HCT116 (cell line): ENCODE results near the gene RAB31. TPM values are rescaled to one million over a fixed set of nuclear protein-coding genes. Genes with fewer than 3 reads are reported as not detected.

Experiments used
- ATAC-seq: fragments of 200-7000 bp; cut with Tn5 transposase; 2 replicates; pipeline ENCODE4 v1.9.1; 2020; ENCODE audit warnings: mild to moderate bottlenecking, moderate library complexity
- BruUV-seq: library from RNA; stranded (reverse); fragments of 400-500 nt; replicated peaks from 2 replicates; lab custom pipeline; 2021; lab: Mats Ljungman, UMichigan
- CTCF ChIA-PET: fragments of 300-600 bp; sonication (Branson Sonifier 250); formaldehyde crosslinking; loops from one replicate; lab custom pipeline; 2021; ENCODE audit warnings: antibody characterized with exemption; lab: Charles Lee
- POLR2A ChIA-PET: fragments of 300-600, 350-600 bp; sonication (Branson Sonifier 250); formaldehyde crosslinking; loops from one replicate; lab custom pipeline; 2021; ENCODE audit warnings: antibody characterized with exemption; lab: Charles Lee
- RAD21 ChIA-PET, 2 experiments: fragments of 300-600 bp; sonication (Branson Sonifier 250); formaldehyde crosslinking; loops; one replicate each; lab custom pipeline; 2023; ENCODE audit warnings: low total read pairs in 2 of 2; ENCODE audit not compliant: uncharacterized antibody in 2 of 2, unreplicated experiment in 2 of 2, low non-redundant PET in 1 of 2; lab: Charles Lee
- DNase-seq: peaks from one replicate; pipeline ENCODE4 v3.0.0-alpha.2; 2010; ENCODE audit warnings: low read depth, low spot score
- H2AFZ ChIP-seq: fragments of 200-600 bp; shearing (Covaris generic), sonication (generic); 2 replicates; pipeline ENCODE4 v1.6.1; 2017; ENCODE audit warnings: low read depth, mixed run types, mixed read lengths, antibody characterized with exemption, low read length; ENCODE audit not compliant: poor library complexity, severe bottlenecking
- H3K27ac ChIP-seq: 2 replicates; pipeline ENCODE4 v1.5.1; 2012; ENCODE audit warnings: low read depth, low read length
- H3K27me3 ChIP-seq: fragments of 200-600 bp; sonication (generic); 2 replicates; pipeline ENCODE4 v1.6.1; 2016; ENCODE audit warnings: mixed run types, low read length, mixed read lengths; ENCODE audit not compliant: insufficient read depth
- H3K36me3 ChIP-seq, 2 experiments: fragments of 200-500 bp in 1 of 2; fragments of 200-600 bp in 1 of 2; sonication (Bioruptor generic) in 1 of 2; sonication (generic) in 1 of 2; 2 replicates each; pipeline versions ENCODE4 v1.5.1 to v1.6.1; 2014 to 2016; ENCODE audit warnings: low read length in 2 of 2, inconsistent platforms in 1 of 2, mixed read lengths in 1 of 2, mixed run types in 1 of 2; ENCODE audit not compliant: insufficient read depth in 2 of 2, control insufficient read depth in 1 of 2
- H3K4me1 ChIP-seq, 2 experiments: fragments of 200-600 bp in 1 of 2; sonication (generic) in 1 of 2; 2 replicates each; pipeline versions ENCODE4 v1.5.1 to v1.6.1; 2012 to 2017; ENCODE audit warnings: low read length in 2 of 2, inconsistent platforms in 1 of 2, mild to moderate bottlenecking in 1 of 2, mixed read lengths in 1 of 2, mixed run types in 1 of 2, moderate library complexity in 1 of 2; ENCODE audit not compliant: insufficient read depth in 2 of 2, control insufficient read depth in 1 of 2
- H3K4me2 ChIP-seq: fragments of 200-600 bp; sonication (generic); 2 replicates; pipeline ENCODE4 v1.6.1; 2017; ENCODE audit warnings: mixed run types, low read length, mixed read lengths
- H3K4me3 ChIP-seq, 2 experiments: fragments of 200-600 bp in 1 of 2; sonication (generic) in 1 of 2; replicated peaks in 1 of 2; 2 replicates each; pipeline ENCODE4 v1.5.1; 2011 to 2016; ENCODE audit warnings: low read length in 2 of 2, control low read depth in 1 of 2, low read depth in 1 of 2, mild to moderate bottlenecking in 1 of 2, mixed read lengths in 1 of 2, mixed run types in 1 of 2
- H3K79me2 ChIP-seq: fragments of 200-600 bp; sonication (generic); 2 replicates; pipeline ENCODE4 v1.6.1; 2017; ENCODE audit warnings: mild to moderate bottlenecking, mixed run types, low read length, moderate library complexity, mixed read lengths; ENCODE audit not compliant: insufficient read depth
- H3K9ac ChIP-seq: fragments of 200-600 bp; sonication (generic); 2 replicates; pipeline ENCODE4 v1.6.1; 2016; ENCODE audit warnings: low read length, mixed read lengths
- H3K9me2 ChIP-seq: fragments of 200-600 bp; sonication (generic), shearing (Covaris generic); 2 replicates; pipeline ENCODE4 v1.6.1; 2017; ENCODE audit warnings: mixed run types, mild to moderate bottlenecking, moderate library complexity; ENCODE audit not compliant: insufficient read depth
- H3K9me3 ChIP-seq, 2 experiments: fragments of 200-500 bp in 1 of 2; fragments of 200-600 bp in 1 of 2; sonication (Bioruptor generic) in 1 of 2; sonication (generic) in 1 of 2; 2 replicates each; pipeline ENCODE4 v1.6.1; 2014 to 2017; ENCODE audit warnings: low read length in 2 of 2, mixed read lengths in 2 of 2, inconsistent platforms in 1 of 2, low read depth in 1 of 2, mild to moderate bottlenecking in 1 of 2, mixed run types in 1 of 2, moderate library complexity in 1 of 2; ENCODE audit not compliant: control insufficient read depth in 1 of 2, insufficient read depth in 1 of 2
- H4K20me1 ChIP-seq: fragments of 200-600 bp; sonication (generic), shearing (Covaris generic); 2 replicates; pipeline ENCODE4 v1.6.1; 2017; ENCODE audit warnings: mixed run types, mild to moderate bottlenecking, moderate library complexity; ENCODE audit not compliant: insufficient read depth
- EGR1 ChIP-seq: IDR thresholded peaks from 2 replicates; pipeline ENCODE4 v1.6.1; 2012; ENCODE audit warnings: low read depth
- ELF1 ChIP-seq: IDR thresholded peaks from 2 replicates; pipeline ENCODE4 v1.6.1; 2012; ENCODE audit warnings: low read depth, borderline replicate concordance
- POLR2A ChIP-seq: IDR thresholded peaks from 2 replicates; pipeline ENCODE4 v1.7.0; 2011; ENCODE audit warnings: borderline replicate concordance; ENCODE audit not compliant: insufficient read depth, insufficient read length; ENCODE audit errors: extremely low read depth
- POLR2AphosphoS5 ChIP-seq: IDR thresholded peaks from 2 replicates; pipeline ENCODE4 v1.6.1; 2011; ENCODE audit warnings: mild to moderate bottlenecking, low read depth, low read length, moderate library complexity
- RAD21 ChIP-seq: IDR thresholded peaks from 2 replicates; pipeline ENCODE4 v1.6.1; 2012; ENCODE audit warnings: low read depth, mild to moderate bottlenecking
- SP1 ChIP-seq: IDR thresholded peaks from 2 replicates; pipeline ENCODE4 v1.6.1; 2012; ENCODE audit warnings: low read depth
- SRF ChIP-seq: IDR thresholded peaks from 2 replicates; pipeline ENCODE4 v1.6.1; 2012; ENCODE audit warnings: low read depth
- ZFX ChIP-seq: fragments of 450-650 bp; IDR thresholded peaks from 2 replicates; pipeline ENCODE4 v1.6.1; 2017
- intact Hi-C: fragments of 100-400 bp; cut with micrococcal nuclease; formaldehyde crosslinking; loops from 2 replicates; pipeline ENCODE4 v1.10.0; 2022
- total RNA-seq: library from RNA; stranded (reverse); gene quantifications from one replicate; pipeline ENCODE4 v1.2.1, GENCODE V29; 2021; ENCODE audit not compliant: unreplicated experiment
- TF ChIP-seq, protein P1 (sequence below): IDR thresholded peaks from 2 replicates; pipeline ENCODE4 v1.6.1; 2012; ENCODE audit warnings: low read depth

RAB31 gene
- total RNA-seq, 1 experiment from 2014 or later: 46.9 TPM

- CTCF ChIA-PET: no interaction called here
- RAD21 ChIA-PET: no interaction called here
- Histone ChIP-seq H3K36me3 (no peaks in the 10 kb centered on the region), H3K4me3 (no peak overlapping the region), H3K79me2 (no peaks in the 10 kb centered on the region), H3K4me2 (no peak overlapping the region), H3K9me3 (no peaks in the 10 kb centered on the region), H4K20me1 (no peaks in the 10 kb centered on the region), H3K9me2 (no peaks in the 10 kb centered on the region), H3K27ac (no peak overlapping the region), H3K4me1 (peaks cover 8 to 13% of the 10 kb centered on the region in 2 experiments), H3K9ac (no peak overlapping the region), H3K27me3 (no peaks in the 10 kb centered on the region), H2AFZ (no peak overlapping the region)
- no TSS peak for BruUV-seq
- intact Hi-C loops: no loop called here
- ATAC-seq (no peak), DNase-seq (no peak)
- TF ChIP-seq, protein P1, sequence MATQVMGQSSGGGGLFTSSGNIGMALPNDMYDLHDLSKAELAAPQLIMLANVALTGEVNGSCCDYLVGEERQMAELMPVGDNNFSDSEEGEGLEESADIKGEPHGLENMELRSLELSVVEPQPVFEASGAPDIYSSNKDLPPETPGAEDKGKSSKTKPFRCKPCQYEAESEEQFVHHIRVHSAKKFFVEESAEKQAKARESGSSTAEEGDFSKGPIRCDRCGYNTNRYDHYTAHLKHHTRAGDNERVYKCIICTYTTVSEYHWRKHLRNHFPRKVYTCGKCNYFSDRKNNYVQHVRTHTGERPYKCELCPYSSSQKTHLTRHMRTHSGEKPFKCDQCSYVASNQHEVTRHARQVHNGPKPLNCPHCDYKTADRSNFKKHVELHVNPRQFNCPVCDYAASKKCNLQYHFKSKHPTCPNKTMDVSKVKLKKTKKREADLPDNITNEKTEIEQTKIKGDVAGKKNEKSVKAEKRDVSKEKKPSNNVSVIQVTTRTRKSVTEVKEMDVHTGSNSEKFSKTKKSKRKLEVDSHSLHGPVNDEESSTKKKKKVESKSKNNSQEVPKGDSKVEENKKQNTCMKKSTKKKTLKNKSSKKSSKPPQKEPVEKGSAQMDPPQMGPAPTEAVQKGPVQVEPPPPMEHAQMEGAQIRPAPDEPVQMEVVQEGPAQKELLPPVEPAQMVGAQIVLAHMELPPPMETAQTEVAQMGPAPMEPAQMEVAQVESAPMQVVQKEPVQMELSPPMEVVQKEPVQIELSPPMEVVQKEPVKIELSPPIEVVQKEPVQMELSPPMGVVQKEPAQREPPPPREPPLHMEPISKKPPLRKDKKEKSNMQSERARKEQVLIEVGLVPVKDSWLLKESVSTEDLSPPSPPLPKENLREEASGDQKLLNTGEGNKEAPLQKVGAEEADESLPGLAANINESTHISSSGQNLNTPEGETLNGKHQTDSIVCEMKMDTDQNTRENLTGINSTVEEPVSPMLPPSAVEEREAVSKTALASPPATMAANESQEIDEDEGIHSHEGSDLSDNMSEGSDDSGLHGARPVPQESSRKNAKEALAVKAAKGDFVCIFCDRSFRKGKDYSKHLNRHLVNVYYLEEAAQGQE: no peak
- TF ChIP-seq EGR1 (no peak), ELF1 (no peak), POLR2A (no peak), POLR2AphosphoS5 (no peak), ZFX (no peak), SP1 (no peak), RAD21 (no peak), SRF (no peak)
- POLR2A ChIA-PET: no interaction called here
Observed at GRCh38 chr18:9688036-9688741, 19.9 kb upstream of the RAB31 start.
